ENCODE results near the gene TAS2R19. TPM values are rescaled to one million over a fixed set of nuclear protein-coding genes. Genes with fewer than 3 reads are reported as not detected.
"Not testable (repeated sequence)": the region's sequence is repeated elsewhere in the genome, so short reads cannot be mapped to it uniquely, and the experiment has no call there.

Gene TAS2R19, protein sequence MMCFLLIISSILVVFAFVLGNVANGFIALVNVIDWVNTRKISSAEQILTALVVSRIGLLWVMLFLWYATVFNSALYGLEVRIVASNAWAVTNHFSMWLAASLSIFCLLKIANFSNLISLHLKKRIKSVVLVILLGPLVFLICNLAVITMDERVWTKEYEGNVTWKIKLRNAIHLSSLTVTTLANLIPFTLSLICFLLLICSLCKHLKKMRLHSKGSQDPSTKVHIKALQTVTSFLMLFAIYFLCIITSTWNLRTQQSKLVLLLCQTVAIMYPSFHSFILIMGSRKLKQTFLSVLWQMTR
- total RNA-seq: 2.8 and 3.3 TPM in 2 replicates
- long read RNA-seq: 0 reads

GRCh38 chr12:11022520-11022919 is at the start of gene TAS2R19:
TAS2R19 (minus strand) TSS chr12:11022620; CDS start chr12:11022571, 49 bp downstream.
- DNase-seq (ENCODE audit: low read depth, low spot score): no peak
- Mint-ChIP-seq H3K27ac (ENCODE audit: unreplicated experiment) (no peak within 1 kb of the TSS), H3K4me3 (no peak within 1 kb of the TSS), H3K9me3 (peaks cover 9% of the 10 kb centered on the region), H3K27me3 (ENCODE audit: low read depth) (no peaks in the 10 kb centered on the region), H3K4me1 (no peaks in the 10 kb centered on the region), H3K36me3 (ENCODE audit: low read depth) (peaks cover 30% of the 10 kb centered on the region)
- TF ChIP-seq, protein P1, sequence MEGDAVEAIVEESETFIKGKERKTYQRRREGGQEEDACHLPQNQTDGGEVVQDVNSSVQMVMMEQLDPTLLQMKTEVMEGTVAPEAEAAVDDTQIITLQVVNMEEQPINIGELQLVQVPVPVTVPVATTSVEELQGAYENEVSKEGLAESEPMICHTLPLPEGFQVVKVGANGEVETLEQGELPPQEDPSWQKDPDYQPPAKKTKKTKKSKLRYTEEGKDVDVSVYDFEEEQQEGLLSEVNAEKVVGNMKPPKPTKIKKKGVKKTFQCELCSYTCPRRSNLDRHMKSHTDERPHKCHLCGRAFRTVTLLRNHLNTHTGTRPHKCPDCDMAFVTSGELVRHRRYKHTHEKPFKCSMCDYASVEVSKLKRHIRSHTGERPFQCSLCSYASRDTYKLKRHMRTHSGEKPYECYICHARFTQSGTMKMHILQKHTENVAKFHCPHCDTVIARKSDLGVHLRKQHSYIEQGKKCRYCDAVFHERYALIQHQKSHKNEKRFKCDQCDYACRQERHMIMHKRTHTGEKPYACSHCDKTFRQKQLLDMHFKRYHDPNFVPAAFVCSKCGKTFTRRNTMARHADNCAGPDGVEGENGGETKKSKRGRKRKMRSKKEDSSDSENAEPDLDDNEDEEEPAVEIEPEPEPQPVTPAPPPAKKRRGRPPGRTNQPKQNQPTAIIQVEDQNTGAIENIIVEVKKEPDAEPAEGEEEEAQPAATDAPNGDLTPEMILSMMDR (conservative IDR thresholded peaks at IDR 0.05): no peak

- no peaks in the 10 kb centered on the region for H3K4me1 Mint-ChIP-seq
- no peaks in the 10 kb centered on the region for H3K27me3 Mint-ChIP-seq (ENCODE audit: low read depth)
- H3K9me3 Mint-ChIP-seq: no peaks in the 10 kb centered on the region
- peaks cover 10% of the 10 kb centered on the region for H3K36me3 Mint-ChIP-seq (ENCODE audit: low read depth)
- TF ChIP-seq, protein P1 (conservative IDR thresholded peaks at IDR 0.05): no peak
- no peak overlapping the region for H3K27ac Mint-ChIP-seq (ENCODE audit: unreplicated experiment)
- no peak for DNase-seq (ENCODE audit: low read depth, low spot score)
- H3K4me3 Mint-ChIP-seq: no peak overlapping the region
Measured at GRCh38 chr12:11071414-11071813, 49.0 kb upstream of the TAS2R19 start.

GRCh38 chr12:11070999-11071398 is 48.6 kb upstream of the TAS2R19 start:
- H3K36me3 Mint-ChIP-seq (ENCODE audit: low read depth): peaks cover 11% of the 10 kb centered on the region
- H3K27ac Mint-ChIP-seq (ENCODE audit: unreplicated experiment): no peak overlapping the region

GRCh38 chr12:11069854-11070365 is 47.5 kb upstream of the TAS2R19 start:
- Mint-ChIP-seq H3K4me1 (no peaks in the 10 kb centered on the region), H3K27me3 (ENCODE audit: low read depth) (no peaks in the 10 kb centered on the region), H3K36me3 (ENCODE audit: low read depth) (peaks cover 18% of the 10 kb centered on the region), H3K4me3 (no peak overlapping the region), H3K9me3 (peaks cover 4% of the 10 kb centered on the region), H3K27ac (ENCODE audit: unreplicated experiment) (no peak overlapping the region)
- TF ChIP-seq, protein P1 (conservative IDR thresholded peaks at IDR 0.05): no peak
- DNase-seq (ENCODE audit: low read depth, low spot score): no peak

More at GRCh38 chr12:11070999-11071398, 48.6 kb upstream of the TAS2R19 start:
- Mint-ChIP-seq H3K4me3 (no peak overlapping the region), H3K9me3 (no peaks in the 10 kb centered on the region), H3K27me3 (ENCODE audit: low read depth) (no peaks in the 10 kb centered on the region), H3K4me1 (no peaks in the 10 kb centered on the region)
- TF ChIP-seq, protein P1 (conservative IDR thresholded peaks at IDR 0.05): no peak
- no peak for DNase-seq (ENCODE audit: low read depth, low spot score)

DNA sequence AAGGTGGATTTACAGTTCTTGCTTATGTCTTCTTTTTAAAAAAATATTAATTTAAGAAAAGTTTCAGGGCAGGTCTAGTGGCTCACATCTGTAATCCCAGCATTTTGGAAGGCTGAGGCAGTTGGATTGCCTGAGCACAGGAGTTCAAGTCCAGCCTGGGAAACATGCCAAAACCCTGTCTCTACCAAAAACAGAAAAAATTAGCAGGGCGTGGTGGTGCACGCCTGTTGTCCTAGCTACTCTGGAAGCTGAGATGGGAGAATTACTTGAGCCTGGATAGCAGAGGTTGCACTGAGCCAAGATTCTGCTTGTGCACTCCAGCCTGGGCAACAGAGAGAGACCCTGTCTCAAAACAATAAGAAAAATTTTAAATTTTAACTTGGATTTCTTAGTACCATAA is 45.1 kb upstream of the TAS2R19 start:
- H3K27ac Mint-ChIP-seq (ENCODE audit: unreplicated experiment): no peak overlapping the region
- H3K9me3 Mint-ChIP-seq: peaks cover 4% of the 10 kb centered on the region
- DNase-seq (ENCODE audit: low read depth, low spot score): no peak
- no peaks in the 10 kb centered on the region for H3K4me1 Mint-ChIP-seq
- H3K27me3 Mint-ChIP-seq (ENCODE audit: low read depth): no peaks in the 10 kb centered on the region
- TF ChIP-seq, protein P1 (conservative IDR thresholded peaks at IDR 0.05): no peak
- H3K36me3 Mint-ChIP-seq (ENCODE audit: low read depth): peaks cover 21% of the 10 kb centered on the region
- no peak overlapping the region for H3K4me3 Mint-ChIP-seq

GRCh38 chr12:11062194-11062593 is 39.8 kb upstream of the TAS2R19 start, which contains the start of gene TAS2R46:
TAS2R46 (minus strand) TSS chr12:11062294; CDS start chr12:11062294, 0 bp downstream.
- not testable (repeated sequence) for H3K4me1 Mint-ChIP-seq; DNase-seq (ENCODE audit: low read depth, low spot score); H3K9me3 Mint-ChIP-seq; H3K27me3 Mint-ChIP-seq (ENCODE audit: low read depth); H3K4me3 Mint-ChIP-seq
- Mint-ChIP-seq H3K27ac (ENCODE audit: unreplicated experiment) (peak within 1 kb of the TSS; percentile 31), H3K36me3 (ENCODE audit: low read depth) (peaks cover 14% of the 10 kb centered on the region)
